IPS-15b (cell line): Measurements from ENCODE around the gene NR3C1.

ENCODE experiments used
- H3K27me3 ChIP-seq: one replicate; pipeline ENCODE4 v1.6.1; 2013; ENCODE audit warnings: low read length; ENCODE audit not compliant: control insufficient read depth, insufficient read depth
- H3K36me3 ChIP-seq: one replicate; pipeline ENCODE4 v1.6.1; 2013; ENCODE audit warnings: low read length; ENCODE audit not compliant: control insufficient read depth, insufficient read depth
- H3K4me1 ChIP-seq: one replicate; pipeline ENCODE4 v1.6.1; 2013; ENCODE audit warnings: mild to moderate bottlenecking, low read length; ENCODE audit not compliant: control insufficient read depth, insufficient read depth
- H3K4me3 ChIP-seq: one replicate; pipeline ENCODE4 v1.5.1; 2013; ENCODE audit warnings: low read depth, low read length
- H3K9ac ChIP-seq: one replicate; pipeline ENCODE4 v1.6.1; 2013; ENCODE audit warnings: low read depth, mild to moderate bottlenecking, low read length
- H3K9me3 ChIP-seq: one replicate; pipeline ENCODE4 v1.6.1; 2013; ENCODE audit warnings: mild to moderate bottlenecking, low read length; ENCODE audit not compliant: control insufficient read depth, insufficient read depth

NR3C1 gene

GRCh38 chr5:143228597-143229293 is 174.7 kb downstream of the NR3C1 start:
- Histone ChIP-seq H3K4me3 (no peak overlapping the region), H3K9me3 (no peaks in the 10 kb centered on the region), H3K9ac (no peak overlapping the region)

More at GRCh38 chr5:143228597-143229293, 174.7 kb downstream of the NR3C1 start:
- Histone ChIP-seq H3K27me3 (no peaks in the 10 kb centered on the region), H3K4me1 (peaks cover 3% of the 10 kb centered on the region), H3K36me3 (no peaks in the 10 kb centered on the region)
